GM12892 (cell line): ENCODE results near the gene GLUL.

ENCODE experiments used
- DNase-seq: peaks from one replicate; pipeline ENCODE4 v3.0.0; 2011; ENCODE audit not compliant: insufficient read length
- FAIRE-seq: peaks from 2 replicates; lab custom pipeline; 2011; peaks lifted over from hg19 to GRCh38; lab: Jason Lieb, UNC
- POLR2A ChIP-seq: IDR thresholded peaks from 2 replicates; pipeline ENCODE4 v1.6.1; 2011; ENCODE audit warnings: low read depth, low read length, control low read depth
- POLR2AphosphoS5 ChIP-seq: IDR thresholded peaks from 2 replicates; pipeline ENCODE4 v1.6.1; 2011; ENCODE audit warnings: low read depth, low read length, control low read depth
- TAF1 ChIP-seq: IDR thresholded peaks from 2 replicates; pipeline ENCODE4 v1.6.1; 2011; ENCODE audit warnings: low read depth, mild to moderate bottlenecking, control low read depth, low read length, borderline replicate concordance

Gene GLUL

DNA sequence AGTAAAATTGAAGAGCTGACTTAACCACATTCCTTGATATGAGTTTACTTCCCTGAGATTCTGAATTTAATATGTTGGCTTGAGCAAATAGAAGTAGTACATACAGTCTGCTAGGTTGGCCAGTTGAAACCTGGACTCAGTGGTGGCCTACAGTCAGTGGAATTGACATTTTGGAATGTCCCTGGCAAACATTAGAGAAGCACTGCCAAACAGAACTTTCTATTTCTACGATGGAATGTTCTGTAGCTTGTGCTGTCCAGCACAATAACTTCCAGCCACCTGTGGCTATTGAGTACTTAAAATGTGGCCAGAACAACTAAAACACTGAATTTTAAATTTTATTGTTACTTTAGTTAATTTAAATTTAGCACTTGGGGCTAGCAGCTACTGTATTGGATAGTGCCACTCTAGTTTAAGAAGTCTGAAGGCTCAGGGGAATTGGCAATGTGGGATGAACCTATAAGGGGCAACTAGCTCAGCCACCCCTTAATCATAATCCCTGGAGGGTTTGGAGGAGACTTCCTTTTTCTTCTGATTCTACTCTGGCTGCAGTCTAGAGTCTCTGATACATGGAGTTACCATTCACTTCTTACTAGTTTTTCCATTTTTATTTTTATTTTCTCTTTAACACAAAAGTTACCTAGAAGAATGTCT is 19.2 kb upstream of the GLUL start:
- TF ChIP-seq POLR2A (no peak), TAF1 (no peak), POLR2AphosphoS5 (no peak)
- FAIRE-seq (no peak), DNase-seq (no peak)

DNA sequence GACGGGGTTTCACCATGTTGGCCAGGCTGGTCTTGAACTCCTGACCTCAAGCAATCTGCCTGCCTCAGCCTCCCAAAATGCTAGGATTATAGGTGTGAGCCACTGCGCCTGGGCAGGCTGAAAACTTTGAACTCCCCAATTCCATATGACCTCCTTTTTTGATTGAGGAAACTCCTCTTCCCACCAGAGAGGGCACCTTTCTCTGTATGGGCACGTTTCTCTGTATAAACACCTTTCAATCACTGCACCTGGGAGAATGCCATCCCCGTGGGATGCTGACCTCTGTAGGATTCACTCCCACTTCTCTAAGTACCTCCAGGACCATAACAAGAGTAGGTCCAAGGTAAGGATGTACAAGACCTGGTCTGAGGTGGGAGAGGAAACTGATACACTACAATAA is 18.5 kb upstream of the GLUL start:
- no peak for DNase-seq
- FAIRE-seq = no peak
- no peak for TF ChIP-seq POLR2A
- TF ChIP-seq TAF1 = no peak
- no peak for TF ChIP-seq POLR2AphosphoS5

- no peak for DNase-seq
- TF ChIP-seq TAF1 (no peak), POLR2AphosphoS5 (no peak), POLR2A (no peak)
- FAIRE-seq = no peak
Observed at GRCh38 chr1:182408435-182409075, 17.0 kb upstream of the GLUL start.

DNA sequence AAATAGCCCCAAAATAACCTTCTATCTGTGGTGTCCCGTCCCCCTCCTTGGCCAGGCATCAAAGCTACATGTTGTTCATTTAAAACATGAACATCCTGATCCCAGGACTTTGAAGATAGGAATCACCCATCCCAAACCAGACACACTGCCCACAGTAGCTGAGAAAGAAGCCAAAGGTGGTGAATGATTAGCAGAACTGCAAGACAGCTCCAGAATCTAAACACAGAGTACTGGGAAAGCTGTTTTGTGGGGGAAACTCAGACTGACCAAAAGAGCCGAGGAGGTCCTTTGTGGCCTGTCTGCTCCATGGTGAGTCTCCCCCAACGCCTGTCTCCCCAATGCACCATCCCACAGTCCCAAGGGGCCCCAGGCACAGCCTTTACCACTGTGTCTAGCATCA is 16.1 kb upstream of the GLUL start:
- FAIRE-seq = no peak
- TF ChIP-seq TAF1 (no peak), POLR2A (no peak), POLR2AphosphoS5 (no peak)
- DNase-seq = no peak

GRCh38 chr1:182406012-182406411 is 14.4 kb upstream of the GLUL start:
- FAIRE-seq = no peak
- TF ChIP-seq TAF1 = no peak
- no peak for TF ChIP-seq POLR2AphosphoS5
- TF ChIP-seq POLR2A = no peak
- no peak for DNase-seq

DNA sequence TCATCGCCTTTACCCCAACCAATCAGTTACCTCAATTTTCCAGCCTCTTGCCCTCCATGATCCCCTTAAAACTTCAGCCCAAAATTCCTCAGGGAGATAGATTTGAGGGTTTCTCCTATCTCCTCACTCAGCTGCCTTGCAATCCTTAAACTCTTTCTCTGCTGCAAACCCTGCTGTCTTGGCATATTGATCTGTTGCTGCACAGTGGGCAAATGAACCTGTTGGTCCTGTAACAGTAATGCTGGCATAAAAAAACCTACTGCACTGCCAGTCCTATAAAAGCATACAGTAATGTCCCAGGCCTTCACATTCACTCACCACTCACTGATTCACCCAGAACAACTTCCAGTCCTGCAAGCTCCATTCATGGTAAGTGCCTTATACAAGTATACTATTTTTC is 14.0 kb upstream of the GLUL start:
- DNase-seq (no peak), FAIRE-seq (no peak)
- TF ChIP-seq POLR2A (no peak), TAF1 (no peak), POLR2AphosphoS5 (no peak)

- DNase-seq (no peak), FAIRE-seq (no peak)
- TF ChIP-seq POLR2AphosphoS5 = no peak
Observed at GRCh38 chr1:182404781-182405180, 13.2 kb upstream of the GLUL start.

DNA sequence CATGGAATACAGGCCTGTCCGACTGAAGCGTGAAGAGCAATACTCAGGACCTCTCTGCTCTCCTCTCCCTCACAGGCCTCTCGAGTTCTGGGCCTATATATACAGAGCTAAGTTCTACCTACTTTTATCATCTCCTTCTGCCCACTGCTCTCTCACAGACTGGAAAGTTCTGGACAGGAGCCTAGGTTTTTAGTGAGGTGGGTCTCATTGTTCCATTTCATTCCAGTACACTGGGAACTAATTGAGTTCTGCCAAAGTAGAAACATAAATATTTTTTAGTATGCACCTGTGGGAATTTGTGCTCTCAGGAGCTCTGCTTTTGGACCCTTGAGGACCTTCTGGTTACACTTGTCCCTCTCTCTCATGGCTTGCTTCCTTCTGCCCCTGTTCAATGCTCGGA is 9.0 kb upstream of the GLUL start, which contains the start of gene TEDDM1:
TSS of gene TEDDM1 (minus strand) at position 101 of the 400 bp plus-strand sequence. CDS start 182 bp downstream, outside the sequence.
- DNase-seq = no peak
- TF ChIP-seq POLR2A = no peak
- no peak for TF ChIP-seq TAF1
- TF ChIP-seq POLR2AphosphoS5 = no peak
- FAIRE-seq = no peak

DNA sequence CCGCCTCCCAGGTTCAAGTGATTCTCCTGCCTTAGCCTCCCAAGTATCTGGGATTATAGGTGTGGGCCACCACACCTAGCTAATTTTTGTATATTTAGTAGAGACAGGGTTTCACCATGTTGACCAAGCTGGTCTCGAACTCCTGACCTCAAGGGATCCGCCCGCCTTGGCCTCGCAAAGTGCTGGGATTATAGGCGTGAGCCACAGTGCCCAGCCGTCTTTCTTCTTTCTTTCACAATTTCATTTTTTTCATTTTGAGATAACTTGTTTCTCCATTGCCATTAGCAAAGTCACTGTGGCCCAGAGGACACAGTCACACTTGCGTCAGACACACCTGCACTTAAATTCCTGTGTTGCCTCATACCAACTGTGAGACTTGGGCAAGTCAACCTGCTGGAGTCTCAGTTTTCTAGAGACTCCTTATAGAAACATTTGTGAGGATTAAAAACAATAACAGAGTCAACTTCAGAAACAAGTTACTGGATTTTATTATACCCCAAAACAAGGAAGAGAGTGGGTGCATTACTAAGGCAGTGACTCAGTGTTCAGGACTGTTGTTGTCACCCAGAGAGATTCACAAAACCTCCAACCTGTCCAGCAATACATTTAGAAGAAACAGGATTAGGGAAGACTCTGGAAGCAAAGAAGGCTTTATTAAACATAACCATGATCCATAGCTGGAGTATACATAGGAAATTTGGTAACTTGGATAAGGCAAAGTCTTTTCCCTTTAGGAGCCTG is 6.2 kb upstream of the GLUL start:
- TF ChIP-seq TAF1 (no peak), POLR2A (no peak), POLR2AphosphoS5 (no peak)
- FAIRE-seq (no peak), DNase-seq (no peak)

- FAIRE-seq (peak; percentile 40), DNase-seq (no peak)
- TF ChIP-seq POLR2AphosphoS5 (no peak), TAF1 (no peak), POLR2A (no peak)
Observed at GRCh38 chr1:182395906-182396305, 4.3 kb upstream of the GLUL start.

DNA sequence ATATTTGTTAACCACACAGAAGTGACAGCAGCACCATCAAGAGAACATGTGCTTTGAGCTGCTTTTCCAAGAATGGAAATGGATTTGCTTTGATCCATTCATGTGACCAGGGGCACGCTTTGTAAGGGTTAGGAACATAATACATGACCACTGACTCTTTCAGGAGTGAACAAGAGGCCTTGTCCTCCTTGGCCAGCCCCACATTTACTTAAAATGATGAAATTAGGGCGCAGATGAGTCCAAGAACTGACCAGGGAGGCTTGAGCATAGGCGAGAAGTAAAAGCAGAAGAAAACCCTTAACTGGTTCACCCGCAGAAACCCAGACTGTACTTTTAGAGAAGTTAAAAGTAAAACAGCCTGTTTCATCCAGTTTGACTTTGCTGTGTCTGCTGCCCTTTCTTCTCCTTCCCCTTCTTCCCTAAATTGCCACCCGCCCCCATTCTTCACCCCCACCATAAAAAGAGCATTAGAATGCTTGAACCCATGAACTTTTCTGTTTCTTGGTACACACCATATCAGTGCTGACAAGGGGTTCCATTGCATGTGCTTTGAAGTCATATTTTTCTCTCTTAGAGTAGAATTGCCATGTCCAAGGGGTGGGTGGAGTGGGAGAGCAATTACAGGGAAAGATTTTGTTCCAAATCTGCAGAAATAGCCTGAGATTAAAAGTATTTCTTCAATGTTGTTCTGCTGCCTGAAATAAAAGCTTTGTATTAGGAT is 2.6 kb upstream of the GLUL start:
- FAIRE-seq (no peak), DNase-seq (no peak)
- no peak for TF ChIP-seq POLR2AphosphoS5
- TF ChIP-seq TAF1 = no peak
- TF ChIP-seq POLR2A = no peak
